Liver (tissue), 9 donors: ENCODE results near the gene SNAI3. TPM values are rescaled to one million over a fixed set of nuclear protein-coding genes. Genes with fewer than 3 reads are reported as not detected.

Source experiments
- DNase-seq: peaks from one replicate; pipeline ENCODE4 v3.0.0-alpha.2; 2017; ENCODE audit warnings: low spot score
- H3K27ac ChIP-seq, 2 donors: one replicate each; pipeline ENCODE4 v1.7.0; 2013; ENCODE audit warnings: inconsistent platforms in 2 of 2, low read length in 2 of 2, control low read depth in 1 of 2, low read depth in 1 of 2, mild to moderate bottlenecking in 1 of 2
- H3K27me3 ChIP-seq, 4 donors: one replicate each; pipeline versions ENCODE4 v1.6.1 to v1.7.0; 2013; ENCODE audit warnings: low read length in 3 of 4, inconsistent platforms in 1 of 4, mild to moderate bottlenecking in 1 of 4, moderate library complexity in 1 of 4; ENCODE audit not compliant: control insufficient read depth in 4 of 4, insufficient read depth in 4 of 4
- H3K36me3 ChIP-seq, 4 donors: one replicate each; pipeline versions ENCODE4 v1.6.1 to v1.7.0; 2013; ENCODE audit warnings: low read length in 3 of 4, mild to moderate bottlenecking in 3 of 4, low read depth in 1 of 4, moderate library complexity in 1 of 4; ENCODE audit not compliant: control insufficient read depth in 4 of 4, insufficient read depth in 3 of 4
- H3K4me1 ChIP-seq, 4 donors: one replicate each; pipeline versions ENCODE4 v1.6.1 to v1.7.0; 2013; ENCODE audit warnings: low read length in 3 of 4, mild to moderate bottlenecking in 3 of 4, moderate library complexity in 1 of 4; ENCODE audit not compliant: control insufficient read depth in 4 of 4, insufficient read depth in 4 of 4
- H3K4me3 ChIP-seq, 3 donors: one replicate each; pipeline versions ENCODE4 v1.6.1 to v1.7.0; 2013; ENCODE audit warnings: low read length in 3 of 3, control low read depth in 1 of 3, low read depth in 1 of 3, mild to moderate bottlenecking in 1 of 3
- H3K9ac ChIP-seq, 2 donors: one replicate each; pipeline ENCODE4 v1.7.0; 2013; ENCODE audit warnings: low read length in 2 of 2, mild to moderate bottlenecking in 2 of 2, moderate library complexity in 2 of 2, control low read depth in 1 of 2, low read depth in 1 of 2
- H3K9me3 ChIP-seq, 4 donors: one replicate each; pipeline versions ENCODE4 v1.6.1 to v1.7.0; 2013; ENCODE audit warnings: low read length in 3 of 4; ENCODE audit not compliant: control insufficient read depth in 4 of 4
- ATF3 ChIP-seq: IDR thresholded peaks from 2 replicates; pipeline ENCODE4 v1.6.1; 2016; ENCODE audit warnings: antibody characterized with exemption
- EGR1 ChIP-seq, 2 donors: IDR thresholded peaks; 2 replicates each; pipeline ENCODE4 v1.6.1; 2016 to 2018; ENCODE audit warnings: antibody characterized with exemption in 2 of 2, low read depth in 2 of 2
- FOXA1 ChIP-seq: IDR thresholded peaks from 2 replicates; pipeline ENCODE4 v1.6.1; 2016; ENCODE audit warnings: antibody characterized with exemption
- FOXA2 ChIP-seq: IDR thresholded peaks from 2 replicates; pipeline ENCODE4 v1.6.1; 2016; ENCODE audit warnings: antibody characterized with exemption
- GABPA ChIP-seq, 2 donors: IDR thresholded peaks in 1 of 2; conservative IDR thresholded peaks in 1 of 2; 2 replicates each; pipeline ENCODE4 v1.6.1; 2016; ENCODE audit warnings: antibody characterized with exemption in 2 of 2, mild to moderate bottlenecking in 1 of 2, moderate library complexity in 1 of 2
- HNF4A ChIP-seq, 2 donors: conservative IDR thresholded peaks; 2 replicates each; pipeline ENCODE4 v1.6.1; 2016; ENCODE audit warnings: antibody characterized with exemption in 2 of 2, mild to moderate bottlenecking in 2 of 2
- JUND ChIP-seq, 2 donors: IDR thresholded peaks; 2 replicates each; pipeline ENCODE4 v1.6.1; 2016; ENCODE audit warnings: antibody characterized with exemption in 2 of 2
- MAX ChIP-seq: IDR thresholded peaks from 2 replicates; pipeline ENCODE4 v1.6.1; 2016; ENCODE audit warnings: antibody characterized with exemption
- NR2F2 ChIP-seq: IDR thresholded peaks from 2 replicates; pipeline ENCODE4 v1.6.1; 2016; ENCODE audit warnings: antibody characterized with exemption
- RAD21 ChIP-seq, 2 donors: IDR thresholded peaks; 2 replicates each; pipeline ENCODE4 v1.6.1; 2016; ENCODE audit warnings: antibody characterized with exemption in 2 of 2, mild to moderate bottlenecking in 2 of 2
- RXRA ChIP-seq, 2 donors: IDR thresholded peaks; 2 replicates each; pipeline ENCODE4 v1.6.1; 2017 to 2018; ENCODE audit warnings: antibody characterized with exemption in 2 of 2, mild to moderate bottlenecking in 1 of 2
- SP1 ChIP-seq: IDR thresholded peaks from 2 replicates; pipeline ENCODE4 v1.6.1; 2018; ENCODE audit warnings: antibody characterized with exemption, mild to moderate bottlenecking
- TAF1 ChIP-seq: conservative IDR thresholded peaks from 2 replicates; pipeline ENCODE4 v1.6.1; 2016; ENCODE audit warnings: antibody characterized with exemption, mild to moderate bottlenecking
- YY1 ChIP-seq: IDR thresholded peaks from 2 replicates; pipeline ENCODE4 v1.6.1; 2016; ENCODE audit warnings: antibody characterized with exemption, mild to moderate bottlenecking
- whole genome bisulfite sequencing: extraction: QIAGEN DNeasy Blood & Tissue Kit; methylation state at CpG from one replicate; pipeline ENCODE4 v1.1.7; 2013; 5-methylcytosine and 5-hydroxymethylcytosine counted together
- polyA plus RNA-seq, 2 donors: library from polyadenylated mRNA; stranded (reverse) in 1 of 2; unstranded in 1 of 2; fragments of 200-250 nt in 1 of 2; fragments of >200 nt in 1 of 2; fragmentation: Nextera tagmentation in 1 of 2; extraction: Ambion mirVana in 1 of 2; gene quantifications; one replicate each; pipeline versions ENCODE4 v1.2.1 to v1.2.3, GENCODE V29; 2013 to 2015
- total RNA-seq, 2 donors: library from RNA; depleted of rRNA; stranded (reverse); fragments of >200 nt; gene quantifications; one replicate each; pipeline ENCODE4 v1.2.3, GENCODE V29; 2014
- TF ChIP-seq, protein P1 (sequence below): IDR thresholded peaks from 2 replicates; pipeline ENCODE4 v1.6.1; 2016; ENCODE audit warnings: antibody characterized with exemption
- donor health status: healthy.
- donor health status: healthy.
- donor health status: healthy.
- donor health status: healthy.
- donor health status: healthy.

Gene SNAI3
- total and polyA plus RNA-seq, 4 donors = 0.05 to 0.48 (median 0.20) TPM

DNA sequence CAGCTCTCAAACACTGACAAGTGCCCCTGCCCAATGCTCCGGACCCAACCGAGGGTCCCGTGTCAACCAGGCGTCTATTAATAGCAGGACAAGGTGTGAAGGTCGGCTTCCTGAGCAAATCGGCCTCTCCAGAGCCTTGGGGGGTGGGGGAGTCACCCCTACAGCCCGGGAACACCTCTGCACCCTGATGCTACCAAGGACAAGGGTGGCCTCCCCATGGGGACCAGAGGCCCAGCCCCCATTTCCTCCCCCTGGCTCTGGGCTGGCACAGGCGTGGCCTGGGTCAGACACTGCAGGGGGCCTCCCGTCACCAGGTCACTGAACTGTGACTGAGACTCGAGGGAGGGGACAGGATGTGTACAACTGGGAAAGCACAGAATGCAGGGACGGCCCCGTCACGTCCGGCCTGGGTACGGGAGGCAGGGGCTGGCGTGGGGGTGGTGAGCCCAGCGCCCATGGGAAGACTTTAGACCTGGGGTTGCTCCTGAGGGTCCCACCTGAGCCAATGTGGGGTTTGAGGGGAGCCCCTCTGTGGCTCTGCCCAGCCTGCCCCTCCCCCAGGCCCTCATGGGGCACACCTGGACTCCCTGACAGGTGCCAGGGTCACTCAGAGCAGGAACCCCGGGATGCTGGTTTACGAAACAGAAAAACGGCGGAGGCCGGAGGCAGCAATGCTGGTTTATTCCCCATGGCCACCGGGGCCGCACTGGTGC, 34.9 kb downstream of the SNAI3 start:
- Histone ChIP-seq H3K36me3 (peaks cover 9 to 33% (median 16%) of the 10 kb centered on the region in 4 donors), H3K4me1 (peaks cover 0 to 11% (median 3%) of the 10 kb centered on the region in 4 donors), H3K4me3 (peak overlapping the region in 1 of 3 donors; percentile 44), H3K27me3 (no peaks in the 10 kb centered on the region), H3K9me3 (no peaks in the 10 kb centered on the region), H3K9ac (no peak overlapping the region), H3K27ac (peak overlapping the region; percentile 80 to 82)
- WGBS = 59% methylated on average over 24 of the region's 24 CpGs
- peak; percentile 75 for DNase-seq
- TF ChIP-seq SP1 = peak; percentile 40
- no peak for TF ChIP-seq HNF4A (conservative IDR thresholded peaks at IDR 0.05)
- peak; percentile 88 for TF ChIP-seq NR2F2
- no peak for TF ChIP-seq YY1
- peak in 1 of 2 donors; percentile 80 for TF ChIP-seq GABPA (IDR thresholded peaks at IDR 0.05 in 1 of 2, conservative IDR thresholded peaks at IDR 0.05 in 1 of 2)
- TF ChIP-seq RXRA (IDR thresholded peaks at IDR 0.05) = peak; percentile 63 to 64

- H3K27me3 ChIP-seq = no peaks in the 10 kb centered on the region
- no peaks in the 10 kb centered on the region for H3K9me3 ChIP-seq
- DNase-seq = peak; percentile 78
- peak within 1 kb of the TSS; percentile 44 to 57 (median 47) for H3K4me3 ChIP-seq
- peak within 1 kb of the TSS; percentile 14 to 45 for H3K9ac ChIP-seq
- peak within 1 kb of the TSS; percentile 80 to 82 for H3K27ac ChIP-seq
- H3K4me1 ChIP-seq = peaks cover 0 to 11% (median 3%) of the 10 kb centered on the region in 4 donors
- WGBS = 49% methylated on average over 41 of the region's 41 CpGs
- TF ChIP-seq NR2F2 = no peak
- TF ChIP-seq EGR1 (IDR thresholded peaks at IDR 0.05; ENCODE audit: low read depth in 2 of 2) = no peak
- TF ChIP-seq SP1 = no peak
- TF ChIP-seq, protein P1, sequence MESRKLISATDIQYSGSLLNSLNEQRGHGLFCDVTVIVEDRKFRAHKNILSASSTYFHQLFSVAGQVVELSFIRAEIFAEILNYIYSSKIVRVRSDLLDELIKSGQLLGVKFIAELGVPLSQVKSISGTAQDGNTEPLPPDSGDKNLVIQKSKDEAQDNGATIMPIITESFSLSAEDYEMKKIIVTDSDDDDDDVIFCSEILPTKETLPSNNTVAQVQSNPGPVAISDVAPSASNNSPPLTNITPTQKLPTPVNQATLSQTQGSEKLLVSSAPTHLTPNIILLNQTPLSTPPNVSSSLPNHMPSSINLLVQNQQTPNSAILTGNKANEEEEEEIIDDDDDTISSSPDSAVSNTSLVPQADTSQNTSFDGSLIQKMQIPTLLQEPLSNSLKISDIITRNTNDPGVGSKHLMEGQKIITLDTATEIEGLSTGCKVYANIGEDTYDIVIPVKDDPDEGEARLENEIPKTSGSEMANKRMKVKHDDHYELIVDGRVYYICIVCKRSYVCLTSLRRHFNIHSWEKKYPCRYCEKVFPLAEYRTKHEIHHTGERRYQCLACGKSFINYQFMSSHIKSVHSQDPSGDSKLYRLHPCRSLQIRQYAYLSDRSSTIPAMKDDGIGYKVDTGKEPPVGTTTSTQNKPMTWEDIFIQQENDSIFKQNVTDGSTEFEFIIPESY = no peak
- TF ChIP-seq FOXA2 = no peak
- TF ChIP-seq JUND (IDR thresholded peaks at IDR 0.05) = no peak
- TF ChIP-seq GABPA (IDR thresholded peaks at IDR 0.05 in 1 of 2, conservative IDR thresholded peaks at IDR 0.05 in 1 of 2) = no peak
- TF ChIP-seq RAD21 (IDR thresholded peaks at IDR 0.05) = no peak
- TF ChIP-seq TAF1 = no peak
- no peak for TF ChIP-seq YY1
- no peak for TF ChIP-seq FOXA1
- TF ChIP-seq MAX = no peak
- TF ChIP-seq RXRA (IDR thresholded peaks at IDR 0.05) = no peak
- no peak for TF ChIP-seq ATF3
- peaks cover 9 to 28% (median 15%) of the 10 kb centered on the region in 4 donors for H3K36me3 ChIP-seq
Observed at GRCh38 chr16:88650749-88651275, 35.5 kb downstream of the SNAI3 start, which contains the start of gene CYBA. CYBA (minus strand) TSS chr16:88651053; CDS start chr16:88651013, 40 bp downstream.
